Activated T-cell treated with anti-CD3 and anti-CD28 coated beads for 48 hours (primary cell): ENCODE data around the gene MAVS.
"Not testable (repeated sequence)": the region's sequence is repeated elsewhere in the genome, so short reads cannot be mapped to it uniquely, and the experiment has no call there.

Source experiments
- DNase-seq: peaks from one replicate; pipeline ENCODE4 v3.0.0-alpha.2; 2020; ENCODE audit warnings: low read depth

Gene MAVS

GRCh38 chr20:3888622-3889488 lies 42.2 kb downstream of the MAVS start, which contains the start of gene PANK2:
Gene PANK2 (plus strand): TSS chr20:3889387.
- peak; percentile 95 for DNase-seq

DNA sequence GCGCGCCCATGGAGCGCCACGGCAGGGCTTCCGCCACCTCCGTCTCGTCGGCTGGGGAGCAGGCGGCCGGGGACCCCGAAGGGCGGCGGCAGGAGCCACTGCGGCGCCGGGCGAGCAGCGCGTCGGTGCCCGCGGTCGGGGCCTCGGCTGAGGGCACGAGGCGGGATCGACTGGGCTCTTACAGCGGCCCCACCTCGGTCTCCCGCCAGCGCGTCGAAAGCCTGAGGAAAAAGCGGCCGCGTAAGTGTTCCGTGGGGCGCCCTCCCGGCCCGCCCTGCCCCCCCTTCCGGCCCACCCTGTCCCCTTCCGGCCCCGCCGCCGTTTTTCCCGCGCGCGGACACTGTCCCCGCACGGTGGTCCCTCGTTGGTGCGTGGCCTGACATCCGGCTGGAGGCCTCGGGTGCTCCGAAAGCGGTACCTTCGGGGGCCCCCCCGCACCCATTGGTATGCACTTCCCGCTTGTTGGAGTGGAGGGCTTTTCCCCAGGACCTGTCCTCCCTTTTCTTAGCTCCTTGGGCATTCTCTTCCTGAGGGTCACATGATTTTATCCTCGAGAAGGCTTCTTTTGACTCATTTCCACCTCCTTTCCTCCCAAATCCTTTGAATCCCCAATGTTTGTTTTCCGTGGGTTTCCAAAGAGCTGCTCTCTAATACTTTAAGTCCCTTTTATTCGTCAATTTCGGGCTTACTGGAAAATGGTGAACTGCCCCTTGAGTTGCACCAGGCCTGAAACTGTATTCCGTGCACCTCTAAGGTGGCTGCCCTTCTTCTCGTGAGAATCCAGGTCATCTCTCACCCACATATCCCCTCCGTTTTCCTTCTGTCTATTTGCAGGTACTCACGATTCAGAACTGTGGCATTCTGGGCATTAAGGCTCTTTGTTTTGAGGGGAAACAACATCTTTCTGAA lies 43.1 kb downstream of the MAVS start:
- DNase-seq: peak; percentile 46

DNA sequence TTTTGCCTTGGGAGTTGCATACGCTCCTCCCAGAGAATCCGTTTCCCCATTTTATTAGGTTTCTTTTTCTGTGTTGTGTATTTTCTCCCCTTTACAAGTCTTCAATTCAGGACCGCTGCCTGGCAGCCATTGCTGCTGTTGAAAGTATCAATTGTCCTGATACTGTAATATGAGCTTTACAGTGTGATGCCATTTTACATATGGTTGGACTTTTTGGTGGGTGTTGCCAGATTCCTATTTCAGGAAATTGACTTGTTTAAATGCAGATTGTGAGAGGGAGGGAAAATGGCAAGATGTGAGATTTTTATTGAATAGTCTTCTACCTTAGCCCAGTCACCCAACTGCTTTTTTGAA lies 43.7 kb downstream of the MAVS start:
- DNase-seq: no peak

DNA sequence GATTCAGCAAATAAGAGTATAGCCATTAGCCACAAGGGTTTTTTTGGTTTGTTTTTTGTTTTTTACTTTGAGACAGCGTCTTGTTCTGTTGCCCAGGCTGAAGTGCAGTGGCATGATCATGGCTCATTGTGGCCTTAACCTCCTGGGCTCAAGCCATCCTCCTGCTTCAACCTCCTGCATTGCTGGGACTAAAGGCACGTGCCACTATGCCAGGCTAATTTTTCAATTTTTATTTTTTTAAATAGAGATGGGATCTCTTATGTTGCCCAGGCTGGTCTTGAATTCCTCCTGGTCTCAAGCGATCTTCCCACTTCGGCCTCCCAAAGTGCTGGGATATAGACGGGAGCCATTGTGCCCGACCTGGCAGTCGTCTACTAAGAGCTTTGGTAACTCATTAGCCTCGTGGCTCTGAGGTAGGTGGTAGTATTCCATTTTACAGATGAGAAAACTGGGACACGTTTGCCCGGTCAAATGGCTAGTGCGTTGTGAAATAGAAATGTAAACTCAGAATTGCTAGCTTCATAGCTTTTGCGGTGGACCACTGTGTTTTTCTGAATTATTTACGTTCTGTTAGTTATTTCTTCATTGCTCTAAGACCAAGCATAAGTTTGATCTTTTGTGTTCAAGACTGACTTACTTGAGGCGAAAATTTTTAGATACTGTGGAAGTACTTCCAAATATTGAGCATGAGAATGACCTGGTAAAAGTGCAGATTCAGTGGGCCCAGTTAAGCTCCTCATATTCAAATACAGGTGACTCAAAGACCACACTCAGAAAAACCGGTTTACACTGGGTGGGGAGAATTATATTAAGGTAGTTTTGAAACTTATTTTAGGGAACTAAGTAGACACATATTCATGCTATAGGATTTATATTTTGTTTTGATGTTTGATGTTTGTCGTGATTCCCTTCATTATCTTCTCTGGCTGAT lies 44.6 kb downstream of the MAVS start:
- DNase-seq: no peak

DNA sequence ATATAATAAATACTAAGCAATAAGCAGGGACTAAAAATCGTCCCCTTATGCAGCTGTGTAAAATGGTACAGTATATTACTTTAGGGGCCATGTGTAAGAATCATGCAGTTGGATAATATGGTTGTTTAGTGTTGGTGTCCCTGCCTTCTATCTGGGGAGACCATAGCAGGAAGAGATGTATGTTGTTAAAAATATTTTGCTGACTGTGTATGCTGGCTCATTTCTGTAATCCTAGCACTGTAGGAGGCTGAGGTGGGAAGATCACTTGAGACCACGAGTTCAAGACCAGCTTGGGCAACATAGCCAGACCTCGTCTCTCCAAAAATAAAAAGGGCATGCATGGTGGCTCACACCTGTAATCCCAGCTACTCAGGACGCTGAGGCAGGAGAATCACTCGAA lies 48.2 kb downstream of the MAVS start:
- DNase-seq: no peak

DNA sequence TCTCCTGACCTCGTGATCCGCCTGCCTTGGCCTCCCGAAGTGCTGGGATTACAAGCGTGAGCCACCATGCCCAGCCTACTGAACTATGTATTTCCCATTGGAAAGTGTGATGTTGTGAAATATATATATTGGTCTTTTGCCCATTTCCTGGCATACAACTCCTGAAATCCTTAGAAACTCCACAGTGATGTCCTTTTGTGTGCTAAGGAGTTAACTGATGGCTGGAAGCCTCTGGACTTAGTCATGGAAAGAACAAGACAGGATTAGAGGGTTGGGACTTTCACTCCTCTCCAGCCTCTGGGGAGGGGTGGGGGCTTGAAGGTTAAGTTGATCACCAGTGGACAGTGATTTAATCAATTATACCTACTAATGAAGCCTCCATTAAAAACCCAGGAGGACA lies 49.7 kb downstream of the MAVS start:
- no peak for DNase-seq

GRCh38 chr20:3896853-3897583 lies 50.4 kb downstream of the MAVS start:
- no peak for DNase-seq

GRCh38 chr20:3898181-3898580 lies 51.5 kb downstream of the MAVS start:
- DNase-seq: not testable (repeated sequence)

- no peak for DNase-seq
Measured at GRCh38 chr20:3898639-3899038, 52.0 kb downstream of the MAVS start.

- DNase-seq: no peak
Measured at GRCh38 chr20:3900187-3900604, 53.6 kb downstream of the MAVS start.

- DNase-seq: no peak
Measured at GRCh38 chr20:3901028-3901705, 54.5 kb downstream of the MAVS start.

GRCh38 chr20:3901706-3902440 lies 55.2 kb downstream of the MAVS start:
- DNase-seq: no peak

DNA sequence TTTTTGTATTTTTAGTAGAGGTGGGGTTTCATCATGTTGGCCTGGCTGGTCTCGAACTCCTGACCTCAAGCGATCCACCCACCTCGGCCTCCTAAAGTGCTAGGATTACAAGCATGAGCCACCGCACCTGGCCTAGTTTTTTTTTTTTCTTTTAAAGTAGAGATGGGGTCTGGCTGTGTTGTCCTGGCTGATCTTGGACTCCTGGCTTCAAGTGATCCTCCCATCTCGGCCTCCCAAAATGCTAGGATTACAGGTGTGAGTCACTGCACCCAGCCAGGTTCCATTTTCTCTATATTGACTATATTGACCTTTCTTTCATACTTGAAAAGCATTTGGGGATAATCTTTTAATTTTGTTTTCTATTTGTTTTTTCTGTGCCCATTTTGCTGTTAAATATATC lies 55.8 kb downstream of the MAVS start:
- DNase-seq: no peak

- DNase-seq: no peak
Measured at GRCh38 chr20:3904224-3904623, 57.6 kb downstream of the MAVS start.

- no peak for DNase-seq
Measured at GRCh38 chr20:3904857-3905256, 58.2 kb downstream of the MAVS start.

DNA sequence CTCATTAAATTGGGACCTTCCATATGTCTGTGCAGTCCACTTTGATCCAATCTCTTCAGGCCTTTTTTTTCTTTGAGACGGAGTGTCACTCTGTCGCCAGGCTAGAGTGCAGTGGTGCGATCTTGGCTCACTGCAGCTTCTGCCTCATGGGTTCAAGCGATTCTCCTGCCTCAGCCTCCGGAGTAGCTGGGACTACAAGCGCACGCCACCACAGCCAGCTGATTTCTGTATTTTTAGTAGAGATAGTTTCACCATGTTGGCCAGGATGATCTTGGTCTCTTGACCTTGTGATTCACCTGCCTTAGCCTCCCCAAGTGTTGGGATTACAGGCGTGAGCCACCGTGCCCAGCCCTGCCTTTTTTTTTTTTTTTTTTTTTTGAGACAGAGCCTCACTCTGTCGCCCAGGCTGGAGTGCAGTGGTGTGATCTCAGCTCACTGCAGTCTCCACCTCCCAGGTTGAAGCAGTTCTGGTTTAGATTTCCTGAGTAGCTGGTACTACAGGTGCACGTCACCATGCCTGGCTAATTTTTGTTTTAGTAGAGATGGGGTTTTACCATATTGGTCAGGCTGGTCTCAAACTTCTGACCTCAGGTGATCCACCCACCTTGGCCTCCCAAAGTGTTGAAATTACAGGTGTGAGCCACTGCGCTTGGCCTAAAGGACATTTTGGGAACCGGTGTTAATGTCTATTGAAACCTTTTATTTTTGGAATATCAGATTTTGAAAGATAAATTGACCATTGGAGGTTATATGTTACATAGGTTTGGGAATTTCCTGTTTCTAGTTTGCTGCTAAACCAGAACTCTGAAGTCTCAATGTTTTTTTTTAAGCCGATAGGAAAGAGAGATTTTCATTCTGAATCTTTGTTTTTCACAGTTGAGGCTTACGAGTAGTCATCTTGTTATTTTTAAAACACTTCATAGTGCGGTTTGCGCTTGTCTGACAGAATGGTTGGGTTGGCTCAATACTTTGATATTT lies 60.4 kb downstream of the MAVS start:
- DNase-seq: peak; percentile 31

GRCh38 chr20:3908667-3909066 lies 62.0 kb downstream of the MAVS start:
- DNase-seq: no peak

GRCh38 chr20:3909952-3910366 lies 63.3 kb downstream of the MAVS start:
- no peak for DNase-seq

DNA sequence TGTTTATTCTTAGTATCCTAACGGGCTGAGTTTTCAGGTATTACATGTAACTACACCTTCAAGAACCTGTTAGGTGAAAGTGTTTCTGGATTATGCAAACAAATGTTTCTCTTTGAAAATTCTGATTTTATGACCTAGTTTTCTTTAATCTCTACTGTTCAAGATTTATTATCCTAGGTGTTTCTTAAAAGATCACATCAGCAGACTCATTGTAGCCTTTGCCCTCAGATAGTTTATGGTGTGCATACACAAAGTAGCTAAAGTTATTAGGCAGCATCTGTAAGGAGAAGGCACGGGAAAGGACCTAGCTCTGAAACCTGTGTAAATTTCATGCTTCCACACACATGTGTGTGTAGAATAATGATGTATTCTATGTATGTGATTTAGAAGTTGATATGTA lies 64.2 kb downstream of the MAVS start:
- DNase-seq: no peak
